DMS53 treated with DMSO at 0.1 percent for 48 hours (cell line): ENCODE measurements around the gene UGP2.
A peak's percentile ranks its signal among the peaks of the same experiment; 100 is the strongest.
"Not testable (repeated sequence)": the region's sequence is repeated elsewhere in the genome, so short reads cannot be mapped to it uniquely, and the experiment has no call there.

Experiments
- DNase-seq: peaks from one replicate; lab custom pipeline; 2025; ENCODE audit not compliant: unreplicated experiment; lab: John Stamatoyannopoulos, UW

UGP2 gene

DNA sequence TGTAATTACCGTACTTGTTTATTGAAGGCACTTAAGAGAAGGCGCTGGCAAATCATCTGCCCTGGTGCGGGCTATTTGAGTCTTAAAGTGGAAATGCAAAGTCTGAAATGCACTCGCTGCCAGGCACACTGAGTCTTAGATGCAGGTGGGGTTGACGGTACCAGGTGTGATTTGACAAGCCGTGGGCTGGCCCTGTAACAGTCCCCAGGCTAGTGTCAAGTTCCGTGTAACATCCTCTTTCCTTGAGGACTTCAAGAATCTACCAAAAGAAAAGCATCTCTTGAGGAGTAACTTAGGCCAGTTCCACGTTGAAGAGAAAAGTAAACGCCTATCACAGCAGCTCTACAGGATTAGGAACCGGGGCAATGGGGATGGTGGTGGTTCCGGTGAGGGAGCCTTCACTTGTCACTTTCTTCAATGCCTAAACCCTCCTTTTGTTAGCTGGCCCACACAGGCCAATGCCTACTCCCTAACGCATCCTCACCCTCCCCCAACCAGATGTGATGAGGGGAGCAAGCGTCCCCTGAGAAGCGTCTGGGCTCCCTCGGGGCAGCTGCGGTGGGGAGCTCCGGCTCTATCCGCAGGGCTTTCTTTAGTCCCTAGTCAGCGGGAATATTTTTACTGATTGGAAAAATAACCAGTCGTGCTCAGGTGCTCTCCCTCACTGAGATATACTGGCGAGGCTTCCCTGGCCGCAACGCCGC is 1.5 kb upstream of the UGP2 start:
- DNase-seq, result peak; percentile 48

DNA sequence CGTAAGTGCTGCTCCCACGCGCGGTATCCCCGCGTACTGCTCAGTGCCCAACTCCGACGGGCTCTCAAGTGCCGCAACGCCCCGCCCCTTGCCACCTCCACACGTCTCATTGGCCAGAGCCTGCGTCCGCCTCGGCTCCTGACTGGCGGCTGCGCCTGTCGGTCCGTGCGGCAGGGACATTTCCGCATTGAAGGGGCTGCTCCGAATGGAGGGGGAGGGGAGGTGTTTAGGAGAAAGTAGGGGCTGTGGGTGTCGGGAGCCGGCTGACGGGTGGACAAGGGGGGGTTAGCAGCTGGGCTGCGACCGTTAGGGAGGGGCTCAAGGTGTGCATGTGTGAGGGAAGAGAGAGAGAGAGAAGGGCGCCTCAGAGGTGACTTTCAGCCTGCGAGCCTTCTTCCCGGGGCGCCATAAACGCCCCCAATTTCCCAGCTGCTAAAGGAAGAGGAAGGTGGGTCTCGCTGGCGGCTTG is 877 bp upstream of the UGP2 start:
- peak; percentile 93 for DNase-seq

DNA sequence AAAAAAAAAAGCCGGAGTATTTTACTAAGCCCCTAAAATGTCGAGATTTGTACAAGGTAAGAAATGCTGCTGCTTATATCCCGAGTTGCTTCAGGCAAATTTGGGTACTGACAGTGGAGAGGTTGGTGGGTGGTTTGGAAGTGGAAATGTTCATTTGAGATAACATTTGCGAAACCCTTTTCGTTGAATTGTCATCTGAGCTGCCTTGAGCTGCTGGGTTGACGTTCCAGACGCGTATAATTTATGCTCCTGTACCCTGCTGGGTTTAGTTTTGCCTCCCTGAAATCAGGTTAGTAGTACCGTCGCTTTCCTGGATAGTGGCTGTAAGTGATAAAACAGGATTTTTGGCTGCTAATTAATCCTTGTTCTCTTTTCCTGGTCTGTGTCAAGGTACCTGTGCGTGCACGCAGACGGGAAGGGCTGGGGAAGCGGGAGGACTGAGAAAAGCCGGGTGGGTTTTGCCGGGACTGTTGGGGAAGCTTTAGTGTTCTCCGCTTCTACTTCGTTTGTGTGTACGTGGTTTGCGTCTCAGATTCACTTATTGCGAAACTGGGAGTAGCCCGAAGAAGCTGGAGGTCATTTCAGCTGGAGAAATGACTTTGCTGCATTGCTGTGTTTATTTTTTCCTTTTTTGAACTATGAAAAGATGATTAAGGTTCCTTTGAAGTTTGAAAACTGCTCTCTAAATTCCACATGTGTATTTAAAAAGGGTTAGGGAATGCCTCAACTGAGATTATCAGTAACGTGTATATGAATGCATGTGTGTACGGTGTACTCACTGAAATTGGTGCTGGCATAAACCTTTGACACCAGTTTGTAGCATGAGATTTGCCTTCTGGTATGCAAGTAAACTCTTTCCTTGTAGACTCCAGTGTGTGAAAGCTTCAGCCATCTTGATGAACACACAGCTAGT is 709 bp downstream of the UGP2 start:
- peak; percentile 27 for DNase-seq

DNA sequence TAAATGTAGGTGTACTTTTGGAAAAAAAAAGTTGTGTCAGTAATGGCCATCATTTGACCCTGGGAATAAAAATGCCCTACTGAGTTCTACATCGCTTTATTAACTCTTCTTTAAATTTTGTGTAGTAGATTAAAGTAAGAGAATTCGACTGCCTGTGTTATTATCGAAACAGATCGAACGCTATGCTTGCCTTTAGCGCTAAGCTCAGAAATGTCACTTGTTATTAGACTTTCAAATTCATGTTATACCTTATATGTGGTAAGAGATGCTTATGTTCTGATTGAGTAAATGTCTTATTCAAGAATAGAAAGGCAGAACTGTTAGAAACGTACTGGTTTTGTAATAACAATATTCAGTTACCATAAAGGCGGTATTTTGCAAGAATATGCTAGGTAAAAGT is 1.4 kb downstream of the UGP2 start:
- DNase-seq, result no peak

DNA sequence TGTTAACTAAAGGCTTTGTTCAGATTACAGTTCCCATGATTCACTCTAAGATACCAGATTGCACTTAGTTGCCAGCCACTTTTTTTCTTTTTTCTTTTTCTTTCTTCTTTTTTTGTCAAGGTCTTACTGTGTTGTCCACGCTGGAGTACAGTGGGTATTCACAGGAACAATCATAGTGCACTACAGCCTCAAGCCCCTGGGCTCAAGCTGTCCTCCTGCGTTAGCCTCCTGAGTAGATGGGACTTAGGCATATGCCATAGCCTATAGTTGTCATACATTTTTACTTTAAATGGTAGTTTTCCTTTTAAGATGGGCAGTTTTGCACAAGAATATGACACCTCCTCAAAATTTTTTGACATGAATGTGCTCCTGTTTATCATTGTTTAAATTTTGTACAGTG is 2.1 kb downstream of the UGP2 start:
- DNase-seq, result no peak

DNA sequence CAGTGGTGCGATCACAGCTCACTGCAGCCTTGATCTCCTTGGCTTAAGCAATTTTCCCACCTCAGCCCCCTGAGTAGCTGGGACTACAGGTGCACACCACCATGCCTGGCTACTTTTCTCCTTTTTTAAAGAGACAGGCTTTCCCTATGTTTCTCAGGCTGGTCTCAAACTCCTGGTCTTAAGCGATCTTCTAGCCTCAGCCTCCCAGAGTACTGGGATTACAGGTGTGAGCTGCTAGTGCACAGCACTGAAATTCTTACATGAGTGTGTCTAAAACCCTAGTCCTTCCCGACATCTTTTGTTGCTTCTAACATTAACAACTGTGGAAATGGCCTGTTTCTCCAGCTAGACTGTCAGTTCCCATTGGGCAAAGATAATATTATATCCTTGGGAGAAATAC is 2.9 kb downstream of the UGP2 start:
- DNase-seq, result no peak

DNA sequence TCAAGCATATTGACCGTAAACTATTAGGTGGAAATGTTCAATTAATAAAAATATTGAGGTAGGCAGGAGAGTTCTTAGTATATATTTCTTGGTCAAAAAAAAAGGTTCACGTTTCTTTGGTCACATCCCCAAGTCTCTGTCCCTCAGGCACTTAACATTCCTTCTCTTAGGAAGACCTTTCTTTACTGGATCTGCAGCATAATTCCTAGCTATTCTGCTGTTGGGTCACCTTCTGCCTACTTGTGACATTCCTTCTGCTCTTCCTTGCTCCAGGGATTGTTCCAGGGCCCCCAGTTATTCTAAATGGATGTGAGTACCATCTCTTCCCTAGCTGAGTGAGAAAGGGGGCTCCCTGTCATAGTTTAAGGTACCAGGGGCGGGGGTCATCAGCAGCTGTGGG is 4.2 kb downstream of the UGP2 start:
- DNase-seq, result no peak

DNA sequence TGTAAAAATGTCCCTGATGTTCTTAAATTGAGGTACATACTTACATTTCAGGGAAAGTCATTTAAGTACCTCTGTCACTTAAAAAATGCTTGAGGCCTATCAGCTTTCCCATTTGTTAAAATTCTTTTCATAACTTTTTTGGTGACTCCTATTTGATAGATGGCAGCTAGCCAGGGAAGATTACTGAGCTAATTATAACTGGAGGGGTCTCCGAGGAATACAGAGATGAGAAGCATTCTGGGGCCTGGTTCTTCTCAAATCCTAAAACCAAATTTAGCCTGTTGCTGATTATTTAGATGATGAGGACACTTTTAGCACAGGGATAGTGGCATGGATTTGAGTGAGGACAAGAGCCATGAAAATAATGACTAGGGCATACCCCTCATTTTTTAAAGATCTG is 4.8 kb downstream of the UGP2 start:
- no peak for DNase-seq

DNA sequence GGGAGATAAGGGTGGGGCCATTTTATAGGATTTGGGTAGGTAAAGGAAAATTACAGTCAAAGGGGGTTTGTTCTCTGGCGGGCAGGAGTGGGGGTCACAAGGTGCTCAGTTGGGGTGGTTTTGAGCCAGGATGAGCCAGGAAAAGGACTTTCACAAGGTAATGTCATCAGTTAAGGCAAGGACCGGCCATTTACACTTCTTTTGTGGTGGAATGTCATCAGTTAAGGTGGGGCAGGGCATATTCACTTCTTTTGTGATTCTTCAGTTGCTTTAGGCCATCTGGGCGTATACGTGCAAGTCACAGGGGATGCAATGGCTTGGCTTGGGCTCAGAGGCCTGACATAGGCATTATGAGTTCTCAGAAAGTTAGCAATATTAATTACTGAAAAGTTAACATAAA is 5.9 kb downstream of the UGP2 start:
- not testable (repeated sequence) for DNase-seq

DNA sequence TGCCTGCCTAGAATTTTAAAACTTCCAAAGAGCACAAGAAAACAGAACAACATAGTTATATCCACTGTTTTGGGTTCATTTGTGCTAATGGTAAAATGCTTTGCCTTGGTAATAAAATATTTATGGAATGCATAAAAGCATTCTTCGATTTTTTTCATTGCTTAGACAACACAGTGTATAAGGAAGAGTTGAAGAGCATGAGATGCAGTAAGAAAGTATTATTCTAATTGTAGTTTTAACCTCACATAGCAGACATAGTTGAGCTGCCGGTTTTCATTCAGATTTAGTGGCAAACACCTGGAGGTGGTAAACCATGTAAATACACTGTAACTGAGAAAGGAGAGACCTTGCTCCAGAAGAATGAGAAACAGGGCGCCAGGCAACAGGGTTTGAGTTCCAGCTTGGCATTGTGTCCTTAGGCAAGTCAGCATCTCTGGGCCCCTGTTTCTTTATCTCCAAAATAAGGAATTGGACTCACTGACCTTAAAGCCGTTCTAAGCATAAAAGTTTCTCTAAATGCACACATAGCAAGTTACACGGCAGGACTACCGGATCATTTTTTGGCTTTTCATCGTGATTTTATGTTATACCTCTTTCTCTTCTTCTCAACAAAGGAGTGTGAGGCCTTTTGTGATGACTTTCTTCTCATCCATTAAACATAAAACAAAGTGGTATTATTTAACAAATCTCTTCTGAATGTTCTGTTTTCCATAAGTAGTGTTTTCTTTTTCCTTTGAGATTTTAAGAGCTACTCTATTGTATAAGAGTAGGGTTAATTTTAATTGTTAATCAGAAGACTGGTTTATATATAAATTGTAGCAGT is 7.9 kb downstream of the UGP2 start:
- no peak for DNase-seq

DNA sequence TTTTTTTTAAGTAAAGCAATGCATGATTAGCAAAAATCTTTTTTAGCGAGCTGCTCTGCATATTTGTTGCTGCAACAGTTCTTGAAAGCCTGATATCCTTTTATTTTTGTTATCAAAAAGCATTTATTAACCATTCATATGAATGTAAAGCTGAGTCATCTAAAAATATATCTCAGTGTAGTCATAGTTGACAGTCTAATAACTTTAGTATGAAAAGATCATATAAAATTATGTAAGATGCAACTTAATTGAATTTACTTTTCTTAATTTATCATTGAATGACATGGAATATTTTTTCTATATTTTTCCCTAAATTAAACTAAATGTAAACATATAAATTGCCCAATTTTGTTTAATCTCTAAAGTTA is 8.5 kb downstream of the UGP2 start:
- DNase-seq, result no peak

DNA sequence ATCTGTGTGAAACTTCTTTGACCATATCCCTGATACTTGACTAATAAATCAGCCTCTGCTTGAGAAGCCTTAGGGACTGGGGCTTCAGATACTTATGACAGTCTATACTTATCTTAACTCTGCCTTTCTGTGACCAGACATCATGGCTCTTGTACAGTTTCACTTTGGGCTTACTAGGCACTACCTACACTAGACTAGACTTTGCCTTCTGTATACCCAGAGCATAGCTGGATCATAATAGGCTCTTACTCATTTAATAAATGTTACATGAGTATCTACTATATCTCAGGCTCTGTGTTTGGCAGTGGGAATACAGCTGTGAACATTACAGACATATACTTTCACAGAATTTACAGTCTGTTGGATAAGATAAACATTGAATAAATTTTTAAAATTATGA is 9.0 kb downstream of the UGP2 start:
- no peak for DNase-seq

DNA sequence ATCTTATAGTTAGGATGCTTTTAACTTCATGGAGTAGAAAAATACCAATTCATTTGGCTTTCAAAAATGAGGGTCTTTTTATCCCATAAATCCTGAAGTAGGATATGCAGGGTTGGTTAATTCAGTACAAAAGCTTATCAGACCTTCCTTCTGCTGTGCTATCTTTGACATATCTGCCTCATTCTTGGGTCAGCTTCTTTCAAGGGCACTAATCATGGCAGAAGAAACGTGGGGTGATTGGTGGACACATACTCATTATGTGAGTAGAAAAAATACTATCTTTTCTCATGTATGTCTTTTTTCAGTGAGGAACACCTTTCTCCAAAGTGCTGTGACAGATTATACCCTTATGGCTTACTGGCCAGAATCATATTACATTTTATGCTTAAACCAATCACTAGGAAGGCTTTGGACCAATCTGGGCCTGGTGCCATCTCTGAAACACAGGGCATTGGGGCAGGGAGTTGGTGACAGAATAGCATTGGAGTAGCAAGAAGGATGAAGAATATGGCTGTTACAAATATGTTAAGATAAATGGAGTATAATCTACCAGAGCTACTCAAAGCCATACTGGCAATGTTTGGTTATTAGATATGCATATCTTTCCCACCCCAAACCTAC is 10.1 kb downstream of the UGP2 start:
- no peak for DNase-seq

DNA sequence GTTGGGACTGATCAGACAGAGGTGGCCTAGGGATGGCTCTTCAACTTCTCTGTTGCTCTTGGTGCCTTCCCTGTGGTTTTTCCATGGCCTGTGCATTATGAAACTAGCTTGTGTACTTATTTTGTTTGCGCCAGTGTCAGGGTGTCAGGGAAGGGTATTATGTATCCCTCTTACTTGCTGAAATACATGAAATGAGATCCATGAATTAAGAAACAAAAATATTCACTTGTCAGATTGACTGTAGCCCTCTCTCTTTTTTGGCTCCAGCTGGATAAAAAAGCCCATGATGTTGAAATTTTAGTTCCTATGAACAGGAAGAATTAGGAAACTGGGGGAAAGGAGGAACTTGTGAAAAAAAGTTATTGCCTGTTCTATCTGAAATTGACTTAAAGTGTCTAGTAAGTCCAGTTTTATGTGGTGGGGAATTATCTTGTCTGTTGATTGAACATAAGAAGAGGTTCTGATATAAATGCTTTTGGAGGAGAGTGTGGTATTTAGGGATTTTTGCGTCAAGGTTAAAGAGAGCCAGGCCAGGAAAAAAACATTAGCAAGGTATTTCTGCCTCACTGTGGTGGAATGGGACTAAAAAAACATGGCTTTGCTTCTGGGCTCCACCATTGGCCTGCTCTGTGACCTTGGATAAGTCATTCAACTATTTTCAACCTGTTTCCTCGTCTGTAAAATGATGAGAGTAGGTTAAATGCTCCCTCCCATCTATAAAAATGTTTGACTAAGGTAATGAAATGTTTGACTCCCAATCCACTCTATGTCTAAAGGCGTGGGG is 12.0 kb downstream of the UGP2 start:
- no peak for DNase-seq

DNA sequence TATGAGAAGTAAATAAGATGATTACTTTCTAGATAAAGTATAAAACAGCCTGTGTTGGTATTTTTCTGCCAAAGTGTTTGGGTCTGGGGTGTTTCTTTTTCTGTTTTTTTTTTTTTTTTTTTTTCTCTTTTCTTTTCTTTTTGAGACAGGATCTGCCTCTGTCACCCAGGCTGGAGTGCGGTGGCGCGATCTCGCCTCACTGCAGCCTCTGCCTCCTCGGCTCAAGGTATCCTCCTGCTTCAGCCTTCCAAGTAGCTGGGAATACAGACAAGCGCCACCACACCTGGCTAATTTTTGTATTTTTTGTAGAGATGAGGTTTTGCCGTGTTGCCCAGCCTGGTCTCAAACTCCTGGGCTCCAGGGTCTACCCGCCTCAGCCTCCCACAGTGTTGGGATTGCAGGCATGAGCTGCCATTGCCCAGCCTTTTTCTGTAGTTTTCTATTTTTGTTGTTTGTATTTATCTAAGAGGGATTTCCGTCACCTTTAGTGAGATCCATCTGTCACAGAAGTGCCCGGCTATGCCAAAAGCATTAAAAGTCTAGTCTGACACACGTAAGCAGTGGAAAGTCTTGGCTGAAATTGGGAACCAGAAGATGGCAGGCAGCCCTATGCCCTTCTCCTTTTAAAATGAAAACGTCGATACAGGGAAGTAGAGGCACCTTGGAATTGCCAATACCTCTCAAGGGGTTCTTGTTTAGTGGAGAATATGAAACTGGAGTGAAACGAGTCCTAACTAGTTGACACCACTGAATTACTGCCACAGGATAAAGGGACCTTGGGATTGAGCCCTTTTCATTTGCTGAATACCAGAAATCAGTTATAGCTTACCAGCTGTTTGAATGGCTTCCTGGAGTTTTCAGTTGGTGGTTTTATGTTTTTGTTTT is 14.0 kb downstream of the UGP2 start:
- no peak for DNase-seq

DNA sequence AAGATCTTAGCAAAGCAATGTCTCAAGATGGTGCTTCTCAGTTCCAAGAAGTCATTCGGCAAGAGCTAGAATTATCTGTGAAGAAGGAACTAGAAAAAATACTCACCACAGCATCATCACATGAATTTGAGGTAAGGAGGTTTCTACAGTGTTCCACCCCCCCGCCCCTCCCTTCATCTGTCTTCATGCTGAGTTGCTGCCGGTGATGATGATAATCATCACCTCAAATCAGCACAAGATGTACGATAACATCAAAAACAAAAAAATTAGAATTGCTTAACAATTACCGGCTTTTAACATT is 14.6 kb downstream of the UGP2 start:
- DNase-seq, result no peak

DNA sequence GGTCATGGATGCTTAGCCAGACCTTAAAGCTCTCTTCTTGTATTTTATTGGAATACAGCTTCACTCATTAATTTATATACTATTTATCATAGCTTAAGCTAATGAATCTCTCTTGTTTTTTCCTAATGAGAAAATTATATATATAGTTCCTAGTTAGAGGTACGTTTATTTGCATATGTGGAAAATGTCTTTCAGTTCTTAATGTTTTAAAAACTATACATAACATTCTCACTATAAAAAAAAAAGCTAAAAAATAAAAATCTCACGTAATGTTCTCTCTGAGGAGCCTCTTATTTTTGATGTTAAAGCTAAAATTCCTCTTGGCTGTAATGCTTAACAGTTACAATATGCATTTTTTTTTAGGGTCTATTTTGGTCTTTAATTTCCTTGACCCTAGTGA is 16.6 kb downstream of the UGP2 start:
- DNase-seq, result no peak

DNA sequence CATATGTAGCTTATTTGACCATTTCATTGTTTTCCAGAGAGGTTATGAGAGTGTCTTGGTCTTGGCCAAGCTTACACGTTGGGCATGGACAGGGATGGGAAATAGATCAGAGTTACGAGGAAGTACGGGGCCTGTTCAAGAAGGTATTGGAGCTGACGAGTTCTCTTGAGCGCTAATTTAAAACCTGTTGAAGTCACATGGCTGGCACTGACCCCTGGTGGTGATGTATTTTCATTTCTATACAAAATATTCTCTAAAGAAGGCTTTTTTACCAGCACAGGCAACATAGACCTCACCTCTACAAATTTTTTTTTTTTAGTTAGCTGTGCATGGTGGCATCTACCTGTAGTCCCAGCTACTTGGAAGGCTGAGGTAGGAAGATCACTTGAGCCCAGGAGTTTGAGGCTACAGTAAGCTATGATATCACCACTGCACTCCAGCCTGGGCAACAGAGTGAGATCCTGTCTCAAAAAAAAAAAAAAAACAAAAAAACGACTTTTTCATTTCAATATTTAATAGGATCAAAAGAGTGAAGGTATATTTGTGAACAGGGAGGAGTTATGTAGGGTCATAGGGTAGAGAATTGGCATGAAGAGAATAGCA is 19.6 kb downstream of the UGP2 start:
- DNase-seq, result peak; percentile 43

DNA sequence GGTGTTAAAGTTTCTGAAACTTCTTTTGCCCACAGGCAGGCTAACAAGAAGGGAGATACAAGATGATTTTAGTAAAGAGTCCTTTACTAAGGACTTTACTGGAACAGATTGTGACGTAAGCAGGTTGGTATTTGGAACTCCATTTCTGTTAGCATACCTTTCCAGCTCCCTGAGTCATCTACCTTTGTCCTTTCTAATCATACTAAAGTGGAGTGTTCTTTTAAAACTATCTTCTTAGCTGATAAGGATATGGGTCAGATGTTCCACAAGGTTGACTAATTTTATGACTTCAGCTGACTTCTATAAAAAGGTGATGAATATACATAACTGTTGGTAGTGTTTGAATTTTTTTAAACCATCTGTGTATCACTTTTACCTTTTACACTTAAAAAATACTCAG is 21.1 kb downstream of the UGP2 start:
- DNase-seq, result no peak
